ENCODE measurements around the gene NSG1.
"Not testable (repeated sequence)": the region's sequence is repeated elsewhere in the genome, so short reads cannot be mapped to it uniquely, and the experiment has no call there.

NSG1 gene

DNA sequence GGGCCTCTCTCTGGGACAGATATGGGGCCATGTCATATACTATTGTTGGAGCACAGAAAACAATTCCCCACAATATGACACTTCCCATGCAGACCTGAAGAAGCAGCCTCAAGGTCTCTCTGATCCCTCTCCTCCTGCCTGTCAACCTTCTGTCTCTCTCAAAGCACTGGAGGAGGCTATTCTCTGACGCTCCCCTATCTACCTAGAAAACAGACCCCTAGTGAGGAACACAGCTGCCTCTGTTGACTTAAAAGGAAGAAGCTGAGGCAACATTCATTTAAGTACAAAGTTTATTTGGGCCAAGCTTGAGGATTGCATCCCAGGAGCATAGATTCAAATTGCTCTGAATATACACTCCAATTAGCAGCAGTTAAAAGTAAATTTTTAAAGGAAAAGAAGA lies 39.3 kb upstream of the NSG1 start:
- Histone ChIP-seq H3K36me3 (ENCODE audit: insufficient read depth, low read length) (no peaks in the 10 kb centered on the region; the same call in 1 of the 2 replicates), H3K4me3 (ENCODE audit: low read length, poor library complexity, severe bottlenecking) (no peak overlapping the region), H3K4me2 (ENCODE audit: low read depth, low read length, poor library complexity, severe bottlenecking) (peak overlapping the region; percentile 6), H3K9ac (ENCODE audit: low read depth, low read length, poor library complexity, severe bottlenecking) (peak overlapping the region; percentile 26), H3K9me2 (replicated peaks; ENCODE audit: low read depth, low read length) (no peaks in the 10 kb centered on the region), H3K27me3 (ENCODE audit: insufficient read depth, low read length, poor library complexity, severe bottlenecking) (no peaks in the 10 kb centered on the region), H3F3A (ENCODE audit: low read depth) (peaks cover 4% of the 10 kb centered on the region; the same call in 1 of the 2 replicates), H4K20me1 (ENCODE audit: insufficient read depth, low read length, poor library complexity, severe bottlenecking) (no peaks in the 10 kb centered on the region), H3K9me3 (ENCODE audit: insufficient read depth, low read depth, low read length) (peaks cover 13% of the 10 kb centered on the region), H3K79me2 (ENCODE audit: insufficient read depth, low read length) (no peaks in the 10 kb centered on the region), H2AFZ (ENCODE audit: low read length) (no peak overlapping the region), H3K4me1 (ENCODE audit: insufficient read depth, low read length, poor library complexity, severe bottlenecking) (peaks cover 21% of the 10 kb centered on the region)
- TF ChIP-seq, protein P1, sequence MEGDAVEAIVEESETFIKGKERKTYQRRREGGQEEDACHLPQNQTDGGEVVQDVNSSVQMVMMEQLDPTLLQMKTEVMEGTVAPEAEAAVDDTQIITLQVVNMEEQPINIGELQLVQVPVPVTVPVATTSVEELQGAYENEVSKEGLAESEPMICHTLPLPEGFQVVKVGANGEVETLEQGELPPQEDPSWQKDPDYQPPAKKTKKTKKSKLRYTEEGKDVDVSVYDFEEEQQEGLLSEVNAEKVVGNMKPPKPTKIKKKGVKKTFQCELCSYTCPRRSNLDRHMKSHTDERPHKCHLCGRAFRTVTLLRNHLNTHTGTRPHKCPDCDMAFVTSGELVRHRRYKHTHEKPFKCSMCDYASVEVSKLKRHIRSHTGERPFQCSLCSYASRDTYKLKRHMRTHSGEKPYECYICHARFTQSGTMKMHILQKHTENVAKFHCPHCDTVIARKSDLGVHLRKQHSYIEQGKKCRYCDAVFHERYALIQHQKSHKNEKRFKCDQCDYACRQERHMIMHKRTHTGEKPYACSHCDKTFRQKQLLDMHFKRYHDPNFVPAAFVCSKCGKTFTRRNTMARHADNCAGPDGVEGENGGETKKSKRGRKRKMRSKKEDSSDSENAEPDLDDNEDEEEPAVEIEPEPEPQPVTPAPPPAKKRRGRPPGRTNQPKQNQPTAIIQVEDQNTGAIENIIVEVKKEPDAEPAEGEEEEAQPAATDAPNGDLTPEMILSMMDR (conservative IDR thresholded peaks at IDR 0.05; ENCODE audit: low read length): no peak
- TF ChIP-seq EZH2phosphoT487 (IDR thresholded peaks at IDR 0.05; ENCODE audit: borderline replicate concordance): no peak

DNA sequence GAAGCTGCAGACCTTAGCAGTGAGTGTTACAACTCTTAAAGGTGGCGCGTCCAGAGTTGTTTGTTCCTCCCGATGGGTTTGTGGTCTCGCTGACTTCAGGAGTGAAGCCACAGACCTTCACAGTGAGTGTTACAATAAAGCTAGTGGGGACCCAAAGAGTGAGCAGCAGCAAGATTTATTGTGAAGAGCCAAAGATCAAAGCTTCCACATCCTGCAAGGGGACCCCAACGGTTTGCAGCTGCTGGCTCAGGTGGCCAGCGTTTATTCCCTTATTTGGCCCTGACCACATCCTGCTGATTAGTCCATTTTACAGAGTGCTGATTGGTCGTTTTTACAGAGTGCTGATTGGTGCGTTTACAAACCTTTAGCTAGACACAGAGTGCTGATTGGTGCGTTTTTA lies 38.3 kb upstream of the NSG1 start:
- H3K9me2 ChIP-seq (replicated peaks; ENCODE audit: low read depth, low read length); H3K27me3 ChIP-seq (ENCODE audit: insufficient read depth, low read length, poor library complexity, severe bottlenecking); H2AFZ ChIP-seq (ENCODE audit: low read length); H3F3A ChIP-seq (ENCODE audit: low read depth); H4K20me1 ChIP-seq (ENCODE audit: insufficient read depth, low read length, poor library complexity, severe bottlenecking); H3K36me3 ChIP-seq (ENCODE audit: insufficient read depth, low read length); H3K79me2 ChIP-seq (ENCODE audit: insufficient read depth, low read length): not testable (repeated sequence)
- Histone ChIP-seq H3K4me2 (ENCODE audit: low read depth, low read length, poor library complexity, severe bottlenecking) (peak overlapping the region; percentile 40), H3K9ac (ENCODE audit: low read depth, low read length, poor library complexity, severe bottlenecking) (peak overlapping the region; percentile 26), H3K4me1 (ENCODE audit: insufficient read depth, low read length, poor library complexity, severe bottlenecking) (peaks cover 21% of the 10 kb centered on the region), H3K9me3 (ENCODE audit: insufficient read depth, low read depth, low read length) (peaks cover 13% of the 10 kb centered on the region), H3K4me3 (ENCODE audit: low read length, poor library complexity, severe bottlenecking) (peak overlapping the region; percentile 22)

DNA sequence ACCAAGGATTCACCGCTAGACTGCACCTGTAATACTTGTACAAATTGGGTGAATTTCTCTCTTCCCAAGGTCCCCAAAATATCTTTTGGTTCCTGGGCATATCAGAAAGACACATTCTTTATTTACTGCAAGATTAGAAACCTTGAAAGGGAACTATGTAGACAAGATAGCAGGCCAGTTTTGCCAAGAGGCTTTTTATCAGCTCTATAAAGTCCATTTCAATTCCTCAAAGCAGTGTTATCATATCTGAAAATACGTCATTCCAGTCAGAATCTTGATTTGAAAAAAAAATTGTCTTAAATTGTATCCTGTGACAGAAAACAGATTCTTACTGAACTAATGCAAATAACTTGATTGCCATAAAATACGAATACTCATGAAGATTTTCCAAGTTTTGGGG lies 37.0 kb upstream of the NSG1 start:
- TF ChIP-seq, protein P1 (conservative IDR thresholded peaks at IDR 0.05; ENCODE audit: low read length): no peak
- no peak for TF ChIP-seq EZH2phosphoT487 (IDR thresholded peaks at IDR 0.05; ENCODE audit: borderline replicate concordance)
- no peaks in the 10 kb centered on the region; the same call in 1 of the 2 replicates for H3K36me3 ChIP-seq (ENCODE audit: insufficient read depth, low read length)
- H3K27me3 ChIP-seq (ENCODE audit: insufficient read depth, low read length, poor library complexity, severe bottlenecking): no peaks in the 10 kb centered on the region
- no peaks in the 10 kb centered on the region for H3K9me2 ChIP-seq (replicated peaks; ENCODE audit: low read depth, low read length)
- H3K4me2 ChIP-seq (ENCODE audit: low read depth, low read length, poor library complexity, severe bottlenecking): no peak overlapping the region
- peaks cover 4% of the 10 kb centered on the region; the same call in 1 of the 2 replicates for H3F3A ChIP-seq (ENCODE audit: low read depth)
- H2AFZ ChIP-seq (ENCODE audit: low read length): no peak overlapping the region
- peaks cover 13% of the 10 kb centered on the region for H3K9me3 ChIP-seq (ENCODE audit: insufficient read depth, low read depth, low read length)
- no peaks in the 10 kb centered on the region for H3K79me2 ChIP-seq (ENCODE audit: insufficient read depth, low read length)
- no peak overlapping the region for H3K9ac ChIP-seq (ENCODE audit: low read depth, low read length, poor library complexity, severe bottlenecking)
- H4K20me1 ChIP-seq (ENCODE audit: insufficient read depth, low read length, poor library complexity, severe bottlenecking): no peaks in the 10 kb centered on the region
- peaks cover 21% of the 10 kb centered on the region for H3K4me1 ChIP-seq (ENCODE audit: insufficient read depth, low read length, poor library complexity, severe bottlenecking)
- H3K4me3 ChIP-seq (ENCODE audit: low read length, poor library complexity, severe bottlenecking): no peak overlapping the region

DNA sequence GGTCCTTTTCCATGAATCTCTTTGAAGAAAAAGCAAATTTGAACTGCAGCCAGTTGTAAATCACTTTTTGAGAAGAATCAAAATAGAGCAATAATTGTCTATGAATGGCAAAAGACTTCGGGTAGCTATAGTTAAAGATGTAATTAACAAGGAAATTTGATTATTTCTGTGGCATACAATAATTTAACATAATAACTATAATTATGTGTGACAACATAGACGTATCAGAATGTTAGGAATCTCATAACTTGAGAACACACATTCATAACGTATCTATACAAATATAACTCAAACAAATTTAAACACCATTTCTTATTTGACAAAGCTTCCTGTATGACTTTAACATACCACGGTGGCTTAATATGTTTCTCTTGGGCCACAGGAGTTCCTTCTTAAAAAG lies 36.0 kb upstream of the NSG1 start:
- Histone ChIP-seq H4K20me1 (ENCODE audit: insufficient read depth, low read length, poor library complexity, severe bottlenecking) (no peaks in the 10 kb centered on the region), H3K4me2 (ENCODE audit: low read depth, low read length, poor library complexity, severe bottlenecking) (no peak overlapping the region), H3K9me2 (replicated peaks; ENCODE audit: low read depth, low read length) (no peaks in the 10 kb centered on the region), H3K27me3 (ENCODE audit: insufficient read depth, low read length, poor library complexity, severe bottlenecking) (no peaks in the 10 kb centered on the region), H3K4me3 (ENCODE audit: low read length, poor library complexity, severe bottlenecking) (no peak overlapping the region), H3K9ac (ENCODE audit: low read depth, low read length, poor library complexity, severe bottlenecking) (no peak overlapping the region), H3F3A (ENCODE audit: low read depth) (peaks cover 4% of the 10 kb centered on the region; the same call in 1 of the 2 replicates), H3K4me1 (ENCODE audit: insufficient read depth, low read length, poor library complexity, severe bottlenecking) (peaks cover 21% of the 10 kb centered on the region), H3K36me3 (ENCODE audit: insufficient read depth, low read length) (no peaks in the 10 kb centered on the region; the same call in 1 of the 2 replicates), H3K79me2 (ENCODE audit: insufficient read depth, low read length) (no peaks in the 10 kb centered on the region), H2AFZ (ENCODE audit: low read length) (no peak overlapping the region), H3K9me3 (ENCODE audit: insufficient read depth, low read depth, low read length) (peaks cover 13% of the 10 kb centered on the region)
- TF ChIP-seq EZH2phosphoT487 (IDR thresholded peaks at IDR 0.05; ENCODE audit: borderline replicate concordance): no peak
- TF ChIP-seq, protein P1 (conservative IDR thresholded peaks at IDR 0.05; ENCODE audit: low read length): no peak
